ENCODE data around the gene SUPT6H. TPM values are rescaled to one million over a fixed set of nuclear protein-coding genes. Genes with fewer than 3 reads are reported as not detected.

The SUPT6H gene
- total and polyA plus RNA-seq, 2 donors (not counting 1 experiment from before 2014, with no cell fraction given) = 34.7 to 61.6 TPM

- Histone ChIP-seq H3K79me2 (ENCODE audit: control insufficient read depth, insufficient read depth, low read length) (no peaks in the 10 kb centered on the region), H2AFZ (ENCODE audit: low read length) (no peak overlapping the region), H3K9me3 (ENCODE audit: control insufficient read depth, insufficient read depth, low read depth, low read length) (no peaks in the 10 kb centered on the region), H3K4me2 (ENCODE audit: extremely low read depth, insufficient read depth, low read length) (no peak overlapping the region), H3K27ac (ENCODE audit: insufficient read depth, low read length) (no peak overlapping the region), H4K20me1 (ENCODE audit: control insufficient read depth, extremely low read depth, insufficient read depth, low read length) (no peaks in the 10 kb centered on the region), H3K36me3 (ENCODE audit: control insufficient read depth, insufficient read depth, low read length) (peaks cover 10% of the 10 kb centered on the region), H3K4me3 (replicated peaks in 1 of 4; ENCODE audit: control extremely low read depth in 1 of 4, insufficient read depth in 1 of 4, low read depth in 3 of 4, low read length in 4 of 4) (no peak overlapping the region), H3K27me3 (ENCODE audit: control insufficient read depth, insufficient read depth, low read length) (no peaks in the 10 kb centered on the region), H3K4me1 (ENCODE audit: control insufficient read depth, extremely low read depth, insufficient read depth, low read length) (no peaks in the 10 kb centered on the region), H3K9ac (ENCODE audit: insufficient read depth, low read length) (no peak overlapping the region)
- TF ChIP-seq EZH2 (IDR thresholded peaks at IDR 0.05; ENCODE audit: low read length, missing control alignments) (no peak), CTCF (conservative IDR thresholded peaks at IDR 0.05 in 1 of 2, IDR thresholded peaks at IDR 0.05 in 1 of 2; ENCODE audit: low read depth in 1 of 2, low read length in 2 of 2) (no peak)
- DNase-seq (ENCODE audit: low read depth in 2 of 2) = no peak
Measured at GRCh38 chr17:28622186-28622585, 39.8 kb upstream of the SUPT6H start.

GRCh38 chr17:28623696-28624095 is 38.3 kb upstream of the SUPT6H start:
- Histone ChIP-seq H3K9ac (ENCODE audit: insufficient read depth, low read length) (no peak overlapping the region), H3K9me3 (ENCODE audit: control insufficient read depth, insufficient read depth, low read depth, low read length) (no peaks in the 10 kb centered on the region), H3K36me3 (ENCODE audit: control insufficient read depth, insufficient read depth, low read length) (peaks cover 10% of the 10 kb centered on the region), H3K4me1 (ENCODE audit: control insufficient read depth, extremely low read depth, insufficient read depth, low read length) (no peaks in the 10 kb centered on the region), H3K27me3 (ENCODE audit: control insufficient read depth, insufficient read depth, low read length) (no peaks in the 10 kb centered on the region), H2AFZ (ENCODE audit: low read length) (no peak overlapping the region), H3K79me2 (ENCODE audit: control insufficient read depth, insufficient read depth, low read length) (no peaks in the 10 kb centered on the region), H3K4me3 (replicated peaks in 1 of 4; ENCODE audit: control extremely low read depth in 1 of 4, insufficient read depth in 1 of 4, low read depth in 3 of 4, low read length in 4 of 4) (no peak overlapping the region), H4K20me1 (ENCODE audit: control insufficient read depth, extremely low read depth, insufficient read depth, low read length) (no peaks in the 10 kb centered on the region), H3K27ac (ENCODE audit: insufficient read depth, low read length) (no peak overlapping the region), H3K4me2 (ENCODE audit: extremely low read depth, insufficient read depth, low read length) (no peak overlapping the region)
- DNase-seq (ENCODE audit: low read depth in 2 of 2) = no peak
- no peak for TF ChIP-seq EZH2 (IDR thresholded peaks at IDR 0.05; ENCODE audit: low read length, missing control alignments)
- no peak for TF ChIP-seq CTCF (conservative IDR thresholded peaks at IDR 0.05 in 1 of 2, IDR thresholded peaks at IDR 0.05 in 1 of 2; ENCODE audit: low read depth in 1 of 2, low read length in 2 of 2)

- no peak overlapping the region for H2AFZ ChIP-seq (ENCODE audit: low read length)
- DNase-seq (ENCODE audit: low read depth in 2 of 2) = no peak
- H3K36me3 ChIP-seq (ENCODE audit: control insufficient read depth, insufficient read depth, low read length) = peaks cover 10% of the 10 kb centered on the region
- no peak overlapping the region for H3K27ac ChIP-seq (ENCODE audit: insufficient read depth, low read length)
- H3K9me3 ChIP-seq (ENCODE audit: control insufficient read depth, insufficient read depth, low read depth, low read length) = no peaks in the 10 kb centered on the region
- H3K27me3 ChIP-seq (ENCODE audit: control insufficient read depth, insufficient read depth, low read length) = no peaks in the 10 kb centered on the region
- no peaks in the 10 kb centered on the region for H4K20me1 ChIP-seq (ENCODE audit: control insufficient read depth, extremely low read depth, insufficient read depth, low read length)
- H3K4me1 ChIP-seq (ENCODE audit: control insufficient read depth, extremely low read depth, insufficient read depth, low read length) = no peaks in the 10 kb centered on the region
- no peak overlapping the region for H3K9ac ChIP-seq (ENCODE audit: insufficient read depth, low read length)
- H3K79me2 ChIP-seq (ENCODE audit: control insufficient read depth, insufficient read depth, low read length) = no peaks in the 10 kb centered on the region
- no peak overlapping the region for H3K4me3 ChIP-seq (replicated peaks in 1 of 4; ENCODE audit: control extremely low read depth in 1 of 4, insufficient read depth in 1 of 4, low read depth in 3 of 4, low read length in 4 of 4)
- TF ChIP-seq CTCF (conservative IDR thresholded peaks at IDR 0.05 in 1 of 2, IDR thresholded peaks at IDR 0.05 in 1 of 2; ENCODE audit: low read depth in 1 of 2, low read length in 2 of 2) (no peak), EZH2 (IDR thresholded peaks at IDR 0.05; ENCODE audit: low read length, missing control alignments) (no peak)
- no peak overlapping the region for H3K4me2 ChIP-seq (ENCODE audit: extremely low read depth, insufficient read depth, low read length)
Measured at GRCh38 chr17:28624148-28624547, 37.9 kb upstream of the SUPT6H start.
